GM12891 (cell line): Measurements from ENCODE around the gene PAK1IP1.
"Not testable (repeated sequence)": the region's sequence is repeated elsewhere in the genome, so short reads cannot be mapped to it uniquely, and the experiment has no call there.

Experiments
- DNase-seq: peaks from one replicate; pipeline ENCODE4 v3.0.0; 2011; ENCODE audit warnings: low spot score; ENCODE audit not compliant: insufficient read length
- FAIRE-seq: peaks from 2 replicates; lab custom pipeline; 2011; peaks lifted over from hg19 to GRCh38; lab: Jason Lieb, UNC
- PAX5 ChIP-seq: IDR thresholded peaks from 2 replicates; pipeline ENCODE4 v1.6.1; 2011; ENCODE audit warnings: low read length, moderate library complexity, mild to moderate bottlenecking; ENCODE audit not compliant: insufficient read depth, severe bottlenecking
- POLR2A ChIP-seq: IDR thresholded peaks from 2 replicates; pipeline ENCODE4 v1.6.1; 2011; ENCODE audit warnings: low read depth, low read length, control low read depth
- POLR2AphosphoS5 ChIP-seq: IDR thresholded peaks from 2 replicates; pipeline ENCODE4 v1.6.1; 2011; ENCODE audit warnings: low read depth, low read length, control low read depth
- POU2F2 ChIP-seq: IDR thresholded peaks from 2 replicates; pipeline ENCODE4 v1.6.1; 2011; ENCODE audit warnings: low read depth, mild to moderate bottlenecking, control low read depth, low read length, moderate library complexity
- SPI1 ChIP-seq: IDR thresholded peaks from 2 replicates; pipeline ENCODE4 v1.6.1; 2011; ENCODE audit warnings: low read depth, low read length, control low read depth
- TAF1 ChIP-seq: IDR thresholded peaks from 2 replicates; pipeline ENCODE4 v1.6.1; 2011; ENCODE audit warnings: low read depth, low read length, control low read depth

The PAK1IP1 gene

DNA sequence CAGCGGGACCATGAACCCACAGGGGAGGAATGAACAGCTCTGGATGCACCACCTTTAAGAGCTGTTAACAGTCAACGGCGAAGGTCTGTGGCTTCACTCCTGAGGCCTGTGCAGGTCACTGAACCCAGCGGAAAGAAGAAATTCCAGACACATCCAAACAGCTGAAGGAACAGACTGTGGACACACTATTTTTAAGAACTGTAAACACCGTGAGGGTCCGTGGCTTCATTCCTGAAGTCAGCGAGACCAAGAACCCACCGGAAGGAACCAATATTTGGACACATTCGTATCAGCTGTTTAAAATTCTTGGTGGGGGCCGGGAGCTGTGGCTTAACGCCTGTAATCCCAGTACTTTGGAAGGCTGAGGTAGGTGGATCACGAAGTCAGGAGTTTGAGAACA is 47.5 kb downstream of the PAK1IP1 start:
- DNase-seq (no peak), FAIRE-seq (no peak)
- no peak for TF ChIP-seq PAX5
- no peak for TF ChIP-seq POU2F2
- TF ChIP-seq POLR2AphosphoS5 = no peak
- TF ChIP-seq SPI1 = no peak
- no peak for TF ChIP-seq TAF1
- no peak for TF ChIP-seq POLR2A

DNA sequence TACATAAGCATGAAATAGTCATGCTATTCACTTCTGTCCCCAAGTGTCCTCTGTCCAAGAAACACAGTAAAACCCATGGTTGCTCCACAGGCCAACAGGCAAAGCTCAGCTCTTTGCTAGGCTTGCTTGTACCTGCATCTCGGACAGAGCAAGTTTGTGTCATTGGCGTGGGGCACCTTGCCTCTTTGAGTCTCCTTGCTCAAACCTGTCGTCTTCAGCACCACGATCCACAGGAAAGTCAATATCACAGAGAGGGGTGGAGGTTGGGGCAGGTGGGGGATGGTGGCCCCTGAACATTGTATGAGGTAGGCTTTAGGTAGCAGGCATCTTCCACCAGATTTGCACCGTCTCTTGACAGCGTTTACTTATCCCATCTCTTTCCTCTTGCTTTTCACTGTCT is 48.7 kb downstream of the PAK1IP1 start:
- no peak for FAIRE-seq
- no peak for DNase-seq
- TF ChIP-seq POLR2AphosphoS5 = no peak
- no peak for TF ChIP-seq PAX5
- TF ChIP-seq TAF1 = no peak
- no peak for TF ChIP-seq SPI1
- TF ChIP-seq POLR2A = no peak
- no peak for TF ChIP-seq POU2F2

DNA sequence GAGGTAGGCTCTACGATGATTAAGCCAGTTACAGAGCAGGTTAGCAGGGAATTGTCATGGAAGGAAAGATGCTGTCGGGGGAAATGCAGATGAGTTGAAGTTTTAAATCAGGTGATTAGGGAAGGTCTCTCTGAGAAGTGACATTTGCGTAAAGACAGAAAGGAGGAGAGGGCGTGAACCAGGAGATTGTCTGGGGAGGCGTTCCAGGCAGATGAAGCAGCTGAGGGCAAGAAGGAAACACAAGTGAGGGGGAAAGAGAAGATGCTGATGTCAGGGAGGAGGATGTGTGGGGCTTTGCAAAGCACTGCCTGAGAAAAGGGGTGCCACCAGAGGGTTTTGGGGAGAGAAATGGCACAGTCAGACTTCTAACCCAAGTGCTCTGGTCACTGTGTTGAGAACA is 50.3 kb downstream of the PAK1IP1 start:
- TF ChIP-seq TAF1 = no peak
- no peak for TF ChIP-seq POU2F2
- no peak for TF ChIP-seq POLR2AphosphoS5
- no peak for TF ChIP-seq SPI1
- no peak for TF ChIP-seq PAX5
- no peak for TF ChIP-seq POLR2A
- DNase-seq (no peak), FAIRE-seq (no peak)

DNA sequence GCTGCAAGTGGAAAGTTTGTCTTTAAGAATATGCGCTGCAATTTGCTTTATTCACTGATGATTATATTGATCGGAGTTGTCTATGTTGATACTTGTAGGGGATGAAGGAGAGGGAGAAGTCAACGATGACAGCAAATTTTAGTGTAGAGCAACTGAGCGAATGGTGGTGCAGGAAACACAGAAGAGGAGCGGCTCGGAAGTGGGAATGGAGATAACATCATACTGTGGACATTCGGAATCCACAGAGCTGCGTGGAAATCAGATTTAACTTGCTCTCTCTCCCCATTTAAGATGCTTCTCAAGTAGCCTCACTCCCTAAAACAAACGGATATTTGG is 52.1 kb downstream of the PAK1IP1 start:
- FAIRE-seq (peak; percentile 28), DNase-seq (no peak)
- TF ChIP-seq SPI1 (no peak), PAX5 (no peak), POLR2A (no peak), POU2F2 (no peak), POLR2AphosphoS5 (no peak), TAF1 (no peak)

DNA sequence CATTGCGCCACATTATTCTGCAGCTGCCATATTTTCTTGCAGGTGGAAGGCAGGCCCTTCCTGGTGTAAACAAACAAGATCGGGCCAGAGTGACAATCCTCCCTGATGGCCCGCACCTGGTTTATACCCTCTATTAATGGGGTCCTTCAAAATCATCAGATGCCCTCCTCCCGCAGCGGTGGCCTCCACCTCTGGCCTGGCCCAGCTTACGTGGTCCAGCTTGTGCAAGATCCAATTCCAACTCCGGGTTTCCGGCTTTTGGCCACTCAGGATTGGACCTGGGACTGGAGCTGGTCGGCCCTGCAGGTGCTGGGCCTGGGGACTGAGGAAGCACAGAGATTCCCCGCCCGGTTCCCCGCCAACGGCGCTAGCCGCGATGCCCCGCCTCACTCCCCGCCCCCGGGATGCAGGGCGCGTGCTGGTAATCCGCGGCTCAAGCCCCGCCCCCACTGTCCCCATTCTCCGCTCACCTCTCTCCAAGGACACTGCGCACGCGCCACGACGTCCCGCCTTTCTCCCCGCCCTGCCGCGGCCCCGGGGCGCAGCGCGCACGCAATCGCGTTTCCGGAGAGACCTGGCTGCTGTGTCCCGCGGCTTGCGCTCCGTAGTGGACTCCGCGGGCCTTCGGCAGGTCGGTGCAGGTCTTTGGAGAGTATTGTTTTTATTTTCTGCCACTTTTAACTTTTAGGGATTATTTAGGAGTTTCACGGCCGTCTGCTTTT is 52.6 kb downstream of the PAK1IP1 start, which contains the start of gene TMEM14B:
TSS of gene TMEM14B (plus strand) at position 555 of the 722 bp plus-strand sequence. CDS start 1,441 bp downstream, outside the sequence.
- DNase-seq (peak; percentile 97), FAIRE-seq (peak; percentile 94)
- TF ChIP-seq POLR2AphosphoS5 (peak; percentile 88), POU2F2 (no peak), POLR2A (peak; percentile 91), SPI1 (0 out of 2 replicates have a peak, but pooled peaks have one; percentile 7), TAF1 (peak; percentile 60; the same call in 1 of the 2 replicates), PAX5 (no peak)

DNA sequence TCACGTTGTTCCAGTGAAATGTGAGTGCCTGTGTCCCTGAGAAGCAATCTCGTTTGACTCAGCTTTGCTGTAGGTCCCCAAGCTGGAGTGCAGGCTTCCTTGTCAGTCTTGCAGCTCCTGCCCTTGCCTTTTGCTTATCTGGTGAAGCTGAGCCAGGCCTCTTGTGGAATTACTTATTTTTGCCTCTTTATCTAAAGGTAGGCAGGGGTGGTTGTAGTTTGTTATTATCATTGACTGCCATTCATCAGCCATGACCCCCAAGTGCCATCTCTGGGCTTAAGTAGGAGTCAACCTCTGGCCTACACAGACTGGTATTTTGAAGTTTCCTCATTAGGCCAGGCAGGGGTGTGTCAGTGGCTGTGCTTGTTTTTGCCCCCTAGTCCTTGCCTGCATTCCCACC is 55.0 kb downstream of the PAK1IP1 start:
- FAIRE-seq (no peak), DNase-seq (no peak)
- TF ChIP-seq POU2F2 = no peak

DNA sequence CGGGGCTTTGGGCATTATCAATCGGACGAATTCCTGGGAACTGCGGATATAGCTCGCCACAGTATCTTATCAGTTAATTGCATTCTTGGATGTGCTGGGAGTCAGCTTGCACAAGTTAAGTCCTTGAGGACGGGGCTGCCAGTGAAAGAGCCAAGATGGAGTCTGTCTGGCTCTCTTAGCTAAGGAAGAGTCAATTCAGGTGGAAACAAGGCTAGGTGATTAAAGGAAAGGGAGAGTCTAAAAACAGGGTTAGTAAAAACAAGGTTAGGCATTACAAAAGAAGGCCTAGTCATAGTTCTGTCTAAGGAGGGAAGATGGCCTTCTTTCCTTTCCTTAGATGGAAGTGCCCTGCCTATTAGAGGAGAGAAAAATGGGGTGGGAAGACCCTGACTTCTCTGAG is 55.8 kb downstream of the PAK1IP1 start:
- not testable (repeated sequence) for DNase-seq, FAIRE-seq

DNA sequence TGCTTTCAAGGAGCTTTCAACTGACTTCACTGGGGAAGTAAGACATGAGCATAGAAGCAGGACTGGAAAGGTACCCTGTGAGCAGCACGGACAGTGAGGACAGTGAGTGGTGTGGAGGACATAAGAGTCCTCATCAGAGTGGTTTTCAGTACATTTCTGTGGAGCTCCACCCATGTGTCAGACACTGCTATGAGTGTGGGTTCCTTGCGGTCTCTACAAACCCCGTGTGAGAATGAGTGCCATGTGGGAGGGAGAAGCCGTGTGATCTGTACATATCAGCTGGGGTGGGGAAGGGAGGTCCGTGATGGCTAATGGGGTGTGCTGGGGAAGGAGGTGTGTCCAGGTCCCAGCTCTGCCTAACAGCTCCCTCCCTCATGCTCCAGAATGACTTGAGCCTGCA is 57.0 kb downstream of the PAK1IP1 start:
- FAIRE-seq, DNase-seq: not testable (repeated sequence)

DNA sequence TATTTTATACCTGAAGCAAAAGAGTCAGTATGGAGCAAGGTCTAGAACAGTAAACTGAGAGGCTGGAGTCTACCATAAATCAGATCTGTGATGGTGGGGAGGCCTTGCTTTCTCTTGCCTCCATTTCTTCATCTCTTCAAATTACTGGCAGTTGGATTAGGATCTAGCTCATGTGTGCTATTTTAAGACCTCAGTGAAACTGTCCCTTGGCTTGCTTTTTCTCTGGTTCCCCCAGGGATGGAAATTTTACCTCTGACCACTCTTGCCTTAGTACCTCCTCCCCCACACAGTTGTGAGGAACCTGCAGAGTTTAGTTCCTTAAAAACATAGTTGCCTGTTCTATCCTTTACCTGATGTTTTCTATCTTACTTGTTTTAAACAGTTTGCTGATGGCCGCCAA is 61.3 kb downstream of the PAK1IP1 start:
- FAIRE-seq (peak; percentile 16), DNase-seq (no peak)
- no peak for TF ChIP-seq POLR2AphosphoS5
- TF ChIP-seq POLR2A = no peak
- TF ChIP-seq TAF1 = no peak
- TF ChIP-seq SPI1 = no peak
- no peak for TF ChIP-seq POU2F2
- TF ChIP-seq PAX5 = no peak
